Measurements from ENCODE around the gene NTRK2.

DNA sequence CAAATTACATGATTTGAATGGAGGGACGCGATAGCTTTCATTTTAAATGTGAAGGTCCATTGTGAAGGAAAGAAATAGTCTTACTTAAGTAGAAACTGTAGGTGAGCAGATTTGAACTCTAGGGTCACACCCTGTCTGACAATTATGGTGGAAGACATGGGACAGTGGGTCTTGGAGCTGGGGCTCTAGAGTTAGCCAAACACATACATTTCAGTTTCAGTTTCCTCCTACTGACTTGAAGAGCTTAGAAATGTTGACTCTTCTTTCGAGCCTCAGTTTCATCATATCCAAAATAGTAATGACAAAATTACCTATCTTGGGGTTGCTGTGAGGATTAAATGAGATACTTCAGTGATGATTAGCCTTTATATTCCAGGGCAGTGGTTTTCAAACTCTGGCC lies 314.2 kb downstream of the NTRK2 start:
- TF ChIP-seq, protein P1, sequence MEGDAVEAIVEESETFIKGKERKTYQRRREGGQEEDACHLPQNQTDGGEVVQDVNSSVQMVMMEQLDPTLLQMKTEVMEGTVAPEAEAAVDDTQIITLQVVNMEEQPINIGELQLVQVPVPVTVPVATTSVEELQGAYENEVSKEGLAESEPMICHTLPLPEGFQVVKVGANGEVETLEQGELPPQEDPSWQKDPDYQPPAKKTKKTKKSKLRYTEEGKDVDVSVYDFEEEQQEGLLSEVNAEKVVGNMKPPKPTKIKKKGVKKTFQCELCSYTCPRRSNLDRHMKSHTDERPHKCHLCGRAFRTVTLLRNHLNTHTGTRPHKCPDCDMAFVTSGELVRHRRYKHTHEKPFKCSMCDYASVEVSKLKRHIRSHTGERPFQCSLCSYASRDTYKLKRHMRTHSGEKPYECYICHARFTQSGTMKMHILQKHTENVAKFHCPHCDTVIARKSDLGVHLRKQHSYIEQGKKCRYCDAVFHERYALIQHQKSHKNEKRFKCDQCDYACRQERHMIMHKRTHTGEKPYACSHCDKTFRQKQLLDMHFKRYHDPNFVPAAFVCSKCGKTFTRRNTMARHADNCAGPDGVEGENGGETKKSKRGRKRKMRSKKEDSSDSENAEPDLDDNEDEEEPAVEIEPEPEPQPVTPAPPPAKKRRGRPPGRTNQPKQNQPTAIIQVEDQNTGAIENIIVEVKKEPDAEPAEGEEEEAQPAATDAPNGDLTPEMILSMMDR (IDR thresholded peaks at IDR 0.05): no peak
- no peak for TF ChIP-seq ZFX (IDR thresholded peaks at IDR 0.05; ENCODE audit: borderline replicate concordance)

Measured in 22Rv1 (cell line).